Hepatocyte (in vitro differentiated cells): ENCODE measurements around the gene CD52. TPM values are rescaled to one million over a fixed set of nuclear protein-coding genes. Genes with fewer than 3 reads are reported as not detected.

Experiments
- DNase-seq: peaks from one replicate; pipeline ENCODE4 v3.0.0-alpha.2; 2016; ENCODE audit warnings: low spot score
- H2AFZ ChIP-seq: fragments of 200-600 bp; sonication (generic); 2 replicates; pipeline ENCODE4 v1.6.0; 2016; ENCODE audit warnings: antibody characterized with exemption, mild to moderate bottlenecking
- H3K27ac ChIP-seq: fragments of 200-600 bp; sonication (generic); 2 replicates; pipeline ENCODE4 v1.5.1; 2016; ENCODE audit warnings: mild to moderate bottlenecking
- H3K27me3 ChIP-seq: fragments of 200-600 bp; sonication (generic); 2 replicates; pipeline ENCODE4 v1.6.1; 2016
- H3K36me3 ChIP-seq: fragments of 200-600 bp; sonication (generic); replicated peaks from 2 replicates; pipeline ENCODE4 v1.5.1; 2016; ENCODE audit warnings: low read depth; ENCODE audit not compliant: insufficient read depth
- H3K4me1 ChIP-seq: fragments of 200-600 bp; sonication (generic); 2 replicates; pipeline ENCODE4 v1.5.1; 2016; ENCODE audit warnings: mild to moderate bottlenecking, moderate library complexity; ENCODE audit not compliant: insufficient read depth
- H3K4me2 ChIP-seq: fragments of 200-600 bp; sonication (generic); 2 replicates; pipeline ENCODE4 v1.6.0; 2016
- H3K4me3 ChIP-seq: fragments of 200-600 bp; sonication (generic); 2 replicates; pipeline ENCODE4 v1.5.1; 2016; ENCODE audit warnings: mild to moderate bottlenecking
- H3K79me2 ChIP-seq: fragments of 200-600 bp; sonication (generic); 2 replicates; pipeline ENCODE4 v1.6.0; 2017; ENCODE audit warnings: mild to moderate bottlenecking
- H3K9me2 ChIP-seq: fragments of 200-600 bp; sonication (generic); replicated peaks from 2 replicates; pipeline ENCODE4 v1.6.0; 2017; ENCODE audit warnings: mild to moderate bottlenecking; ENCODE audit not compliant: insufficient read depth
- H3K9me3 ChIP-seq: fragments of 200-600 bp; sonication (generic); 2 replicates; pipeline ENCODE4 v1.5.1; 2016; ENCODE audit warnings: low read depth, mild to moderate bottlenecking
- H4K20me1 ChIP-seq: fragments of 200-600 bp; sonication (generic); 2 replicates; pipeline ENCODE4 v1.6.0; 2016; ENCODE audit warnings: mild to moderate bottlenecking; ENCODE audit not compliant: insufficient read depth, poor library complexity, severe bottlenecking
- CTCF ChIP-seq: fragments of 200-600 bp; sonication (generic); IDR thresholded peaks from 2 replicates; pipeline ENCODE4 v1.5.1; 2016; ENCODE audit warnings: antibody characterized with exemption, mild to moderate bottlenecking; ENCODE audit not compliant: poor library complexity
- EZH2 ChIP-seq: fragments of 200-600 bp; sonication (generic); IDR thresholded peaks from 2 replicates; pipeline ENCODE4 v1.6.1; 2016; ENCODE audit warnings: antibody characterized with exemption, mild to moderate bottlenecking, borderline replicate concordance
- EZH2phosphoT487 ChIP-seq: fragments of 200-600 bp; sonication (generic); IDR thresholded peaks from one replicate; pipeline ENCODE4 v1.6.1; 2018; ENCODE audit warnings: antibody characterized with exemption, mild to moderate bottlenecking, low read depth, moderate library complexity; ENCODE audit not compliant: unreplicated experiment, severe bottlenecking
- WGBS: methylation state at CpG from one replicate; pipeline ENCODE4 v1.1.6; 2016; ENCODE audit warnings: low lambda C conversion rate; ENCODE audit errors: missing lambda C conversion rate; 5-methylcytosine and 5-hydroxymethylcytosine counted together
- polyA plus RNA-seq: library from polyadenylated mRNA; unstranded; fragments of >200 nt; fragmentation: Nextera tagmentation; extraction: Ambion mirVana; gene quantifications from 2 replicates; pipeline ENCODE4 v1.2.1, GENCODE V29; 2016
- total RNA-seq: library from RNA; depleted of rRNA; stranded (reverse); fragments of >200 nt; gene quantifications from 2 replicates; pipeline ENCODE4 v1.2.3, GENCODE V29; 2014

The CD52 gene
- total and polyA plus RNA-seq, 2 experiments from 2014 or later, result 3.9 to 8.1 TPM

GRCh38 chr1:26283279-26283853 lies 34.4 kb upstream of the CD52 start:
- TF ChIP-seq EZH2phosphoT487 (no peak), EZH2 (no peak), CTCF (no peak)
- H3K27me3 ChIP-seq, result no peaks in the 10 kb centered on the region
- no peaks in the 10 kb centered on the region for H3K36me3 ChIP-seq
- H3K27ac ChIP-seq, result no peak overlapping the region
- H3K9me2 ChIP-seq, result no peaks in the 10 kb centered on the region
- H3K9me3 ChIP-seq, result no peaks in the 10 kb centered on the region
- peaks cover 35% of the 10 kb centered on the region for H3K4me1 ChIP-seq
- no peak overlapping the region for H2AFZ ChIP-seq
- no peaks in the 10 kb centered on the region for H4K20me1 ChIP-seq
- no peak overlapping the region for H3K4me2 ChIP-seq
- 90% methylated on average over 4 of the region's 4 CpGs for WGBS
- DNase-seq, result no peak
- H3K79me2 ChIP-seq, result peaks cover 19% of the 10 kb centered on the region
- H3K4me3 ChIP-seq, result no peak overlapping the region

GRCh38 chr1:26283871-26284596 lies 33.7 kb upstream of the CD52 start:
- no peaks in the 10 kb centered on the region for H3K9me3 ChIP-seq
- WGBS, result 96% methylated on average over 12 of the region's 12 CpGs
- peak overlapping the region; percentile 63 for H3K27ac ChIP-seq
- DNase-seq, result no peak
- no peak for TF ChIP-seq EZH2
- no peak for TF ChIP-seq EZH2phosphoT487
- TF ChIP-seq CTCF, result no peak
- no peak overlapping the region for H2AFZ ChIP-seq
- no peaks in the 10 kb centered on the region for H3K9me2 ChIP-seq
- H3K4me3 ChIP-seq, result no peak overlapping the region
- peak overlapping the region; percentile 29 for H3K4me2 ChIP-seq
- H3K79me2 ChIP-seq, result peaks cover 18% of the 10 kb centered on the region
- no peaks in the 10 kb centered on the region for H3K27me3 ChIP-seq
- H4K20me1 ChIP-seq, result no peaks in the 10 kb centered on the region
- no peaks in the 10 kb centered on the region for H3K36me3 ChIP-seq
- H3K4me1 ChIP-seq, result peaks cover 28% of the 10 kb centered on the region

- peak overlapping the region; percentile 29 for H3K4me2 ChIP-seq
- peaks cover 14% of the 10 kb centered on the region for H3K79me2 ChIP-seq
- H3K36me3 ChIP-seq, result no peaks in the 10 kb centered on the region
Measured at GRCh38 chr1:26284597-26285347, 33.0 kb upstream of the CD52 start.

More at GRCh38 chr1:26284597-26285347, 33.0 kb upstream of the CD52 start:
- Histone ChIP-seq H3K4me3 (no peak overlapping the region), H3K9me2 (no peaks in the 10 kb centered on the region), H4K20me1 (no peaks in the 10 kb centered on the region), H3K9me3 (no peaks in the 10 kb centered on the region), H3K27ac (peak overlapping the region; percentile 63), H2AFZ (no peak overlapping the region), H3K4me1 (peaks cover 22% of the 10 kb centered on the region), H3K27me3 (no peaks in the 10 kb centered on the region)
- peak; percentile 91 for DNase-seq
- TF ChIP-seq EZH2phosphoT487 (no peak), CTCF (peak; percentile 62)
- 42% methylated on average over 22 of the region's 22 CpGs for WGBS
